WTC11 (cell line): ENCODE results near the gene GPR132.

ENCODE experiments used
- ELF4 ChIP-seq: sonication (generic); formaldehyde crosslinking; IDR thresholded peaks from 2 replicates; pipeline ENCODE4 v1.8.1; 2022; ENCODE audit warnings: low read depth, mild to moderate bottlenecking, moderate library complexity, missing genetic modification reagents
- ZNF423 ChIP-seq: fragments of 250-450 bp; sonication (Bioruptor Pico); IDR thresholded peaks from 2 replicates; pipeline ENCODE4 v2.1.2; 2022; ENCODE audit warnings: mild to moderate bottlenecking, moderate library complexity
- TF ChIP-seq, protein P1 (sequence below): sonication (generic); formaldehyde crosslinking; IDR thresholded peaks from 2 replicates; pipeline ENCODE4 v1.8.1; 2022; ENCODE audit warnings: low read depth, missing genetic modification reagents, borderline replicate concordance
- TF ChIP-seq, protein P2 (sequence below): fragments of 200-600 bp; IDR thresholded peaks from 2 replicates; pipeline ENCODE4 v1.8.0; 2022; ENCODE audit warnings: antibody characterized with exemption
- TF ChIP-seq, protein P3 (sequence below): sonication (generic); formaldehyde crosslinking; IDR thresholded peaks from 2 replicates; pipeline ENCODE4 v1.8.1; 2023; ENCODE audit warnings: mild to moderate bottlenecking, missing genetic modification reagents, moderate library complexity

DNA sequence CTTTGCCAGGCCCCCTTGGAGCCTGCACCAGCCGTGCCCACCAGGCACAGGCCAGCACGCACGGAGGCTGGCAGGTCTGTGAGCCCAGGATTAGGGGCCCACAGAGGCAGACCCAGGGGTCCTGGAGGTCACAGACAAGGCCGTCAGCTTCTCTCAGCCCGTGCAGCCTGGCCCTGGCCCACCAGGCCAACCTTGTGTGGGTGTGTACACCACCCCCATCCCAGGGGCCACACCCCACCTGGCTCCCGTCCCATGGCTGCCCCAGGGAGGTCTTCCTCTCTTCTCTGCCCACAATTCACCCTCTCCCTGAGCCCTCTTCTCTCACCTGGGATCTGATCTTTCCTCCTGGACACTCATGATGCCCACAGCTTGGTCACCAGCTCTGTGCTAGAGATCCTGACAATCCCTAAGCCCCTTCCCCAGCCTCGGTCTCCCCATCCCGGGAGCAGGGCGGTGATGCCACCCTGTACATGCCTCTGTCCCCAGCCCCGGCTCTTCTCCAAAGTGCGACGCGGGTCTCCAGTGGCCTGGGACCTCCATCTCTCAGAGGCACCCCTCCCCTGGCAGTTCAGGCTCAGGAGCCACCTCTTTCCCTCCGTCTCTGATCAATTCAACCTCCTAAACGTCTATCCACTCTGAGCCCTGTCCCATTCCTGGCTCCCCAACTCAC lies 31.1 kb upstream of the GPR132 start:
- TF ChIP-seq, protein P1, sequence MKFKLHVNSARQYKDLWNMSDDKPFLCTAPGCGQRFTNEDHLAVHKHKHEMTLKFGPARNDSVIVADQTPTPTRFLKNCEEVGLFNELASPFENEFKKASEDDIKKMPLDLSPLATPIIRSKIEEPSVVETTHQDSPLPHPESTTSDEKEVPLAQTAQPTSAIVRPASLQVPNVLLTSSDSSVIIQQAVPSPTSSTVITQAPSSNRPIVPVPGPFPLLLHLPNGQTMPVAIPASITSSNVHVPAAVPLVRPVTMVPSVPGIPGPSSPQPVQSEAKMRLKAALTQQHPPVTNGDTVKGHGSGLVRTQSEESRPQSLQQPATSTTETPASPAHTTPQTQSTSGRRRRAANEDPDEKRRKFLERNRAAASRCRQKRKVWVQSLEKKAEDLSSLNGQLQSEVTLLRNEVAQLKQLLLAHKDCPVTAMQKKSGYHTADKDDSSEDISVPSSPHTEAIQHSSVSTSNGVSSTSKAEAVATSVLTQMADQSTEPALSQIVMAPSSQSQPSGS (CRISPR knock-in tag) = no peak
- TF ChIP-seq ZNF423 (CRISPR knock-in tag) (no peak), ELF4 (CRISPR knock-in tag) (no peak)
- TF ChIP-seq, protein P2, sequence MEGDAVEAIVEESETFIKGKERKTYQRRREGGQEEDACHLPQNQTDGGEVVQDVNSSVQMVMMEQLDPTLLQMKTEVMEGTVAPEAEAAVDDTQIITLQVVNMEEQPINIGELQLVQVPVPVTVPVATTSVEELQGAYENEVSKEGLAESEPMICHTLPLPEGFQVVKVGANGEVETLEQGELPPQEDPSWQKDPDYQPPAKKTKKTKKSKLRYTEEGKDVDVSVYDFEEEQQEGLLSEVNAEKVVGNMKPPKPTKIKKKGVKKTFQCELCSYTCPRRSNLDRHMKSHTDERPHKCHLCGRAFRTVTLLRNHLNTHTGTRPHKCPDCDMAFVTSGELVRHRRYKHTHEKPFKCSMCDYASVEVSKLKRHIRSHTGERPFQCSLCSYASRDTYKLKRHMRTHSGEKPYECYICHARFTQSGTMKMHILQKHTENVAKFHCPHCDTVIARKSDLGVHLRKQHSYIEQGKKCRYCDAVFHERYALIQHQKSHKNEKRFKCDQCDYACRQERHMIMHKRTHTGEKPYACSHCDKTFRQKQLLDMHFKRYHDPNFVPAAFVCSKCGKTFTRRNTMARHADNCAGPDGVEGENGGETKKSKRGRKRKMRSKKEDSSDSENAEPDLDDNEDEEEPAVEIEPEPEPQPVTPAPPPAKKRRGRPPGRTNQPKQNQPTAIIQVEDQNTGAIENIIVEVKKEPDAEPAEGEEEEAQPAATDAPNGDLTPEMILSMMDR = no peak
- TF ChIP-seq, protein P3, sequence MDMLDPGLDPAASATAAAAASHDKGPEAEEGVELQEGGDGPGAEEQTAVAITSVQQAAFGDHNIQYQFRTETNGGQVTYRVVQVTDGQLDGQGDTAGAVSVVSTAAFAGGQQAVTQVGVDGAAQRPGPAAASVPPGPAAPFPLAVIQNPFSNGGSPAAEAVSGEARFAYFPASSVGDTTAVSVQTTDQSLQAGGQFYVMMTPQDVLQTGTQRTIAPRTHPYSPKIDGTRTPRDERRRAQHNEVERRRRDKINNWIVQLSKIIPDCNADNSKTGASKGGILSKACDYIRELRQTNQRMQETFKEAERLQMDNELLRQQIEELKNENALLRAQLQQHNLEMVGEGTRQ = no peak
